RKO (cell line): Measurements from ENCODE around the gene HENMT1.

Experiments used
- DNase-seq: peaks from one replicate; pipeline ENCODE4 v3.0.0-alpha.2; 2016; ENCODE audit warnings: low spot score

Gene HENMT1

DNA sequence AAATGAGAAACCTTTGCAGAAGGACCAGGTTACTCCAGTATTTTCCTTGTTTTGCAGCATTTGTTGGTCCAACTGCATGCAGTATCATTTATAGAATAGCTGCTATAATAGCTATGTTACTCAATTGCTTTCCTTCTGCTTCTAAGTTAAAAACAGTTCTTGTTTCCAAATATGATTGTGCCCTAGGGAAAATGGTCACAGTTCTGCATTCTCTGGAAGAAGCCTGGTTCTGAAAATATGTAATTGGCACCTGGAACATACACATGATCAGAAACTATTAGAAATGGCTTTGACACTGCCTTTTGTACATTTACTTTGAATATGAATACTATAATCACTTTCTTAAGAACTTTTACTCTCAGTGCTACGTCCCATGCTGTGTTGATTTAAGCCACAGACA is 33.6 kb downstream of the HENMT1 start:
- DNase-seq = no peak

DNA sequence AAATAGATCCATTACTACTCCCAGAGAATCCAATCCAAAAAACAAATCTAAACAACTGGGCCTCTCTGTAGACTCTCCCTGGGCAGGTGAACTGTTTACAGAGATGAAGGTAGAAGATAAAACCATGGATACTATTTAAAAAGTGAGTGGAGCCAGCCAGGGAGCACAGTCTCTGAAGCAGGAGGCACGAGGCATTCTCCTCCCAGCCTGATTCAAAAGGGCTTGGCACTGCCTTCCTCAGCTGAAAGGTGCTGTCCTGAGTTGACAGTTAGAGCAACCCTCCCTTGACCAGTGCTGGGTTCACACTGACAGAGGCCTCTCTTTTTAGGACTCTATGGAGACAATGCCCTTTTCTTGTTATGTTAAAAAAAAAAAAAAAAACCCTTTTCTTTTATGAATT is 36.8 kb downstream of the HENMT1 start:
- no peak for DNase-seq

DNA sequence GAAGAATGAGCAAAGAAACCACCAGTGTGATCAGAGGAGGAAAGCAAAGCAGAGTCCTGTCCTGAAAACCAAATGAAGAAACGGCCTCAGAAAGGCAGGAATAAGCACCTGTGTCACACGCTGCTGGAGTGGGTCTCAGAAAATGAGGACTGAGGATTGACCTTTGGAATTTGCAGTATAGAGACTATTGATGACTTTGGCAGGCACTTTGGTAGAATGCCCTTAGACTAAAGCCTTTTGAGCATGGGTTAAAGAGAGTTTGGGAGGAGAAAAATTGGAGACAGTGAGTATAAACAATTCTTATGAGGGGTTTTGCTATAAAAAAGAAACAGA is 43.2 kb downstream of the HENMT1 start:
- DNase-seq = no peak

DNA sequence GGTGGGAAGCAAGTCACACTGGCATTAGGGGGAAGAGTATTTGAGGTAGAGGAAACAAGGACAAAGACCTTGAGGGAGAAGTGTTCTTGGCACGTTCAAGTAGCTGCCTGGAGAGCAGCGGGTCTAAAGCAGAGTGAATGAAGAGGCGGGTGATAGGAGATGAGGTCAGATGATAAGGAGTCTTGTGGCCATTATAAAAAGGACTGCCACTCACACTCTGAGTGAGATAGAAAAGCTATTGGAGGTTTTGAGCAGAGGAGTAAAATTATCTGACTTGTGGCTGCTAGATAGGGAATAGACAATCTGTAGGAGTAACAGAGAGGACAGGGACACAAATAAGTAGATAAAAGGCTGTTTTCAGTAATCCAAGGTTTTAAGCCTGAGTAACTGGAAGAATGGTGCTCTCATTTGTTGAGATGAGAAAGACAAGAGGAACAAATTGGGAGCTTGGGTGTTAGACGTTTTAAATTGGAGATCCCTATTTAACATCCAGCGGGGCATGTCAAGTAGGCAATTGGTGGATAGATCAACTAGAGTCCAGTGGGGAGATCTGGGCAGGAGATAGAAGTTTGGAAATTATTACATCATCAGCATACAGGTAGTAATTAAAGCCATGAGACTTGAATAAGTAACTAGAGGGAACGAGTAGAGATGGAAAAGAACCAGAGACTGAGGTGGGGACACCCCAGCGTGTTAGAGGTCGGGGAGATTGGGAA is 43.7 kb downstream of the HENMT1 start:
- no peak for DNase-seq

DNA sequence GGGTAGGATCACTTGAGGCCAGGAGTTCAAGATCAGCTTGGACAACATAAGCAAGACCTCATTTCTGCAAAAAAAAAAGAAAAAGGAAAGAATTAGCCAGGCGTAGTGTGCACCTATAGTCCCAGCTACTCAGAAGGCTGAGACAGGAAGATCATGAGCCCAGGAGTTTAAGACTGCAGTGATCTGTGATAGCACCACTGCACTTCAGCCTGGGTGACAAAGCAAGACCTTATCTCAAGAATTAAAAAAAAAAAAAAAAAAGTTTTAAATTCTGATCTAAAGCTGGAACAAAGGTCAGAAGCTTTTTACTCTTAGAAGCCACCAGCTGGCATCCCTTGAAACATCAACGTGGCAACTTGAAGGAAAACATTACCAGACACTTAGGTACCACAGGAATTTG is 45.3 kb downstream of the HENMT1 start:
- no peak for DNase-seq

DNA sequence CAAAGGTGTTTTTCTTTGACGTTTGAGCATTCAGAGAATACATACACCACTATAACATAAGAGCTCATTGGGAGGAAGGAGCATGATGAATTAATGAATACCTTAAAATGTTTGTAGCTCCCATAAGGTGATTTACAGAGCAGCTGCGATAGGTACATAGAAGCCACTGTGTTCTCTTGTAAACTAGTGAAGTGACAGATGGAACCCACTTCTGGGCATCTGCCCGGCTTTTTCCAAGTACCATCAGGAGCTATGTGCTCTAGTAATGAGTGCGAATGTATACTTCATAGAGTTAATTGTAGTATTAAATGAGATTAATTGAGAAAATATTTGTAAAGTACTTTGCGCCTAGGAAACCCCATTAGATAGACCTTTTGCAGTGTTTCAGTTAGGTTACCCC is 48.4 kb downstream of the HENMT1 start:
- DNase-seq = no peak

DNA sequence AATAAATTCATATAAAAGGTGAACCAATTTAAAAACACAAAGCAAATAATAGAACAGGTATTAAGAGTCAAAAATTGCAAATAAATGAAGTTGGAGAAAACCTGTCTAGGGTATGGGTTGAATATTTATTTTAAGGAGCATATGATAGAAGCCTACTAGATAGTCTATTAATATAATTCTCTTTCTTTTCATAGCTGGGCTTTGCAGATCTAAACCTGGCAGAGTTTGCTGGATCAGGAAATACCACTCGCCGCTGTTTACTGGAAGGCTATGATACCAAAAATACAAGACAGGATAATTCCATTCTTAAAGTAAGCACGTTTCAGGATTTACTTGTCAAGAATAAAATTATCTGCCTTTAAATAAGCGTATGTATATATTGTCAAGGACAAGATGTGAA is 48.9 kb downstream of the HENMT1 start:
- DNase-seq = no peak

DNA sequence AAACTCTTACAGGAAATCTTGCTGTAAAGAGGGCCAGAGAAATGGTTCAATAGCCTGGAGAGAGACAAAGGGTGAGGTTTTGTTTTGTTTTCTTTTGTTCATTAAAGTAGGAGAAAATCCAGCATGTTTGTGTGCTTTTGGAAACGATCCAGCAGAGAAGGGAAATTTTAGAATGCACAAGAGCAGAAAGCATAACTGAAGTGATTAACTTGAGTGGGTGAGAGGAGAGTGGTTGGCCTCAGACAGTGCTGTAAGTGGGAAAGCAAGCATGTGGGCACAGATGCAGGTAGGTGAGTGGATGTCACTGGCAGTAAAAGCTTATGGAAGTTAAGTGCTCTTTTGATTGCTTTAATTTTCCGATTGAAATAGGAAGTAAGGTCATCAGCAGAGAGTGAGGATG is 50.8 kb downstream of the HENMT1 start:
- no peak for DNase-seq

DNA sequence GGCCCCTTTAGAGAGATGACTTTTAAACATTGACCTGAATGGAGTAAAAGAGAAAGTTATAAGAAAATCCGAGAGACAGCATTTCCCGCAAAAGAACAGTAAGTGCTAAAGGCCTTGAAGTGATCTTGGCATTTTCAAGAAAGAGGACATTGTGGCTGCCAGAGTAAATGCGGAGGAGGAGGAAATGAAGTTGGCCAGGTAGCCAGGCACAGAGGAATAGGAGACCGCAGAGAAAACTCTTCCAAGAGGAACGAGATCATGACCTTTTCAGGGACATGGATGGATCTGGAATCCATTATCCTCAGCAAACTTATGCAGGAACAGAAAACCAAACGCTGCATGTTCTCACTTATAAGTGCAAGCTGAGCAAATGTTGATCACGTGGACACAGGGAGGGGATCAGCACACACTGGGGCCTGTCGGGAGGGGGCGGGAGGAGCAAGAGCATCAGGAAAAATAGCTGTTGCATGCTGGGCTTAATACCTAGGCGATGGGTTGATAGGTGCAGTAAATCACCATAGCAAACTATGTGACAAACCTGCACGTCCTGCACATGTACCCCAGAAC is 51.3 kb downstream of the HENMT1 start:
- no peak for DNase-seq

DNA sequence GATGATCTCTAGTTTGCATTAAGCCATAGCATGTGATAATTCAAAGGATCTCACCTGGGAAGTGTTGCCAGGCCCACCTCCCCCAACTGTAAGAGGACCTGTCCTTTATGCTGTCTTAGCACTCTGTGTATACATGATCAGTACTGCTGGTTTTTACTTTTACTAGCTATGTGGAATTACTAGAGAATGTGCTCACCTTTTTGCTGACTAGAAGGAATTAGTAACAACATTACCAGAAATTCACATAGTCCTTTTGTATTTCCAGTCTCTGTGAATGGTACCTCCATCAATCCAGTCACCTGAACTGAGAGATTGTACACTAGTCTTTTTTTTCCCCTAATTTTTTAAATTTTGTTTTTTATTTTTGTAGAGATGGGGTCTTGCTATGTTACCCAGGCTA is 54.4 kb downstream of the HENMT1 start:
- no peak for DNase-seq

DNA sequence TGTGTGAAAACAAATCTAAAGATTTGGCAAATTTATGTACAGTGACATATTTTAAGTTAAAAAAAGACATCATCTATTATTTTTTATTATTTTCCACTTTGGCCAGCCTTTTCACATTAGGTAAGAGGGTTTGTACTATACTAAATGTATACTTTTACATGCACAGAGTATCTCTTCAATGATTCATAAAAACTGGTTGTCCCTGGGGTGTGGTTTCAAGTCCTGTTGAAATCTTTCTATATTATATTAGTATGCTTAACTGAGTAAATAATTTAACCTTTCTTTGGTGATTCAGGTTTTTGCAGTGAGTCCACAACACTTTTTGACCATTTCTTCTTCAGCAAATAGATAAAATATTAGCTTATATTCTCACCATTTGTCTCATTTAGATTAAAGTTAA is 55.3 kb downstream of the HENMT1 start:
- no peak for DNase-seq

DNA sequence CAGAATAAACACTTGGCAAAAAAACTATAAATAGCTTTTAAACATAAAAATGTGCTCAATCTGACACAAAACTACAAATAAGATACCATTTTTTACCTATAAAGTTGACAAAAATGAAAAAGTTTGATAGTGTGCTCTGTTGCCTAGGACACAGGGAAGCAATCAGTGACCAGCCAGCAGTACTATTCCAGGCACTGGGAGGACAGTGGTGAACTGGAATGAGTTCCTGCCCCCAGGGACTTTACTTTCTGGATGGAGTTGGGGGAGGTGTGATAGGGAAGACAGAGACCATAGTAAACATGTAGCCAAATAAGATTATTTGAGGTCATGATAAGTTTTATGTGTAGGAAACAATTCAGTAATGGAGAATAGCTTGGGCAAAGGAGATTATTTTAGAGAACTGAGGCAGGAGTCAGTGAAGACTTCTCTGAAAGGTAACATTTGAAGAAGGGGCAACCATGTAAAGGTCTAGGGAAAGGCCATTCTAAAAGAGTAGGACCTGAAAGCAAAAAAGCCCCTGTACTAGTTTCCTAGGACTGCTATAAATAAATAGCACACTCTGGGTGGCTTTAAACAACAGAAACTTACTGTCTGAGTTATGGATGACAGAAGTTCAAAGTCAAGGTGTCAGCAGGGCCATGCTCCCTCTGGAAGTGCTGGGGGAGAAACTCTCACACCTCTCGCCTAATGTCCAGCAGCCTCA is 59.0 kb downstream of the HENMT1 start:
- no peak for DNase-seq

DNA sequence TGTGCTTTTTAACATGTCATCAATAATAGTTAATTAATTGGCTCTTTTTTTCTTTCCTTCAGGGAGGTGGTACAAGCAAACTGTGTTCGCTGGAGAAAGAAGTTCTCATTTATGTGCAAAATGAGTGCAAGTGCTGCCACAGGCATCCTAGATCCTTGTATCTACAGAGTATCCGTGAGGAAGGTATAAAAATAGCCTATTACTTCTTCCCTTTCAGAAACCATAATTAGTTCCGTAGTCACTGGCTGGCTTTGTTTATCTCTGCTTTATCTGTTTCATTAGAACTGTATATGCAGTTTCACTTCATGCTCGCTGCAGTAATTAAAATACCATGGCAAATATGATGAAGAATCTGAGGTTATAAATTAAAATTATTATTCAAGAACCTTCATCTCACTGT is 60.4 kb downstream of the HENMT1 start:
- DNase-seq = no peak

DNA sequence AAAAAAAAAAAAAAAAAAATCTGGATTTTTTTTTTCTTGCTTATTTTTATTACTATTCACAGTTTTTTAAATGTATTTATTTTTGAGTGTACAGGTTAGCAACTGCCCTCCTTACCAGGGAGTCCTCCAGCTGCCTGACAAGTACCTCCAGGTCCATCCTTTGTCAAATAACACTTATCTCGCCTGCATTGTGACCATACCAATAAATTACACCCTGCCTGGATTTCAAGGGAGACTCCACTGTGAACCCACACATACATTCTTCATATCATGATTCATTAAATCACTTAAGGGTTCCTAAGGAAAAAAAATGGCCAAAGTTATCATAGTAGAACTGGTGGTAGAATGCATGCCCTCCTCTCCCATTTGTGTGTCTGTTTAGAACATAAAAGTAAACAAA is 62.6 kb downstream of the HENMT1 start:
- no peak for DNase-seq
